PC-3 (cell line): ENCODE results near the gene RPS6KA3. TPM values are rescaled to one million over a fixed set of nuclear protein-coding genes. Genes with fewer than 3 reads are reported as not detected.
"Not testable (repeated sequence)": the region's sequence is repeated elsewhere in the genome, so short reads cannot be mapped to it uniquely, and the experiment has no call there.

ENCODE experiments used
- ATAC-seq: fragments of 200-7000 bp; cut with Tn5 transposase; 2 replicates; pipeline ENCODE4 v1.9.1; 2020; ENCODE audit warnings: mild to moderate bottlenecking, moderate library complexity
- BruUV-seq: library from RNA; stranded (reverse); fragments of 400-500 nt; replicated peaks from 2 replicates; lab custom pipeline; 2021; lab: Mats Ljungman, UMichigan
- CTCF ChIA-PET: fragments of 300-600 bp; sonication (Branson Sonifier 250); formaldehyde crosslinking; loops from one replicate; lab custom pipeline; 2022; ENCODE audit warnings: antibody characterized with exemption; lab: Charles Lee
- POLR2A ChIA-PET: fragments of 300-600 bp; sonication (Branson Sonifier 250); formaldehyde crosslinking; loops from one replicate; lab custom pipeline; 2022; ENCODE audit warnings: antibody characterized with exemption; ENCODE audit not compliant: unreplicated experiment; lab: Charles Lee
- DNase-seq: peaks from one replicate; pipeline ENCODE4 v3.0.0-alpha.2; 2015
- H2AFZ ChIP-seq: fragments of 300-600 bp; sonication (generic); 2 replicates; pipeline ENCODE4 v1.6.0; 2016; ENCODE audit warnings: antibody characterized with exemption, low read length
- H3F3A ChIP-seq: fragments of 300-600 bp; sonication (generic); one replicate; pipeline ENCODE4 v1.6.0; 2017; ENCODE audit warnings: antibody characterized with exemption, low read length, control low read depth, mild to moderate bottlenecking; ENCODE audit not compliant: unreplicated experiment
- H3K27ac ChIP-seq: fragments of 300-600 bp; sonication (generic); 2 replicates; pipeline ENCODE4 v1.5.1; 2016; ENCODE audit warnings: mild to moderate bottlenecking, low read length
- H3K27me3 ChIP-seq: fragments of 300-600 bp; sonication (generic); 2 replicates; pipeline ENCODE4 v1.6.1; 2016; ENCODE audit warnings: low read length, mixed read lengths
- H3K36me3 ChIP-seq: fragments of 300-600 bp; sonication (generic); 2 replicates; pipeline ENCODE4 v1.6.1; 2016; ENCODE audit warnings: low read depth, mixed run types, low read length, mixed read lengths
- H3K4me1 ChIP-seq: fragments of 300-600 bp; sonication (generic); 2 replicates; pipeline ENCODE4 v1.5.1; 2016; ENCODE audit warnings: low read length; ENCODE audit not compliant: insufficient read depth
- H3K4me2 ChIP-seq: fragments of 300-600 bp; sonication (generic); 2 replicates; pipeline ENCODE4 v1.6.0; 2016; ENCODE audit warnings: low read length
- H3K4me3 ChIP-seq: fragments of 300-600 bp; sonication (generic); 2 replicates; pipeline ENCODE4 v1.5.1; 2016; ENCODE audit warnings: mild to moderate bottlenecking, low read length, mixed read lengths
- H3K79me2 ChIP-seq: fragments of 300-600 bp; sonication (generic); 2 replicates; pipeline ENCODE4 v1.6.1; 2017; ENCODE audit warnings: low read length, mixed read lengths
- H3K9ac ChIP-seq: fragments of 300-600 bp; sonication (generic); 2 replicates; pipeline ENCODE4 v1.6.0; 2016; ENCODE audit warnings: mild to moderate bottlenecking, low read length
- H3K9me2 ChIP-seq: fragments of 300-600 bp; sonication (generic); replicated peaks from 2 replicates; pipeline ENCODE4 v1.6.1; 2016; ENCODE audit warnings: mixed run types, low read length, mixed read lengths
- H3K9me3 ChIP-seq: fragments of 300-600 bp; sonication (generic); 2 replicates; pipeline ENCODE4 v1.6.1; 2016; ENCODE audit warnings: low read length, mixed read lengths
- H4K20me1 ChIP-seq: fragments of 300-600 bp; sonication (generic); 2 replicates; pipeline ENCODE4 v1.6.1; 2016; ENCODE audit warnings: low read length, mixed read lengths
- CTCF ChIP-seq: fragments of 300-600 bp; sonication (generic); conservative IDR thresholded peaks from 2 replicates; pipeline ENCODE4 v1.5.1; 2017; ENCODE audit warnings: antibody characterized with exemption, low read depth, mild to moderate bottlenecking, low read length
- EZH2 ChIP-seq: fragments of 300-600 bp; sonication (generic); IDR thresholded peaks from one replicate; pipeline ENCODE4 v1.6.1; 2017; ENCODE audit warnings: antibody characterized with exemption, mild to moderate bottlenecking, low read length; ENCODE audit not compliant: unreplicated experiment
- EZH2phosphoT487 ChIP-seq: fragments of 300-600 bp; sonication (generic); IDR thresholded peaks from 2 replicates; pipeline ENCODE4 v1.6.1; 2018; ENCODE audit warnings: mild to moderate bottlenecking, antibody characterized with exemption, low read length, borderline replicate concordance
- intact Hi-C: fragments of 100-400 bp; cut with micrococcal nuclease; formaldehyde crosslinking; loops from 2 replicates; pipeline ENCODE4 v1.9.0; 2023
- total RNA-seq: library from RNA; depleted of rRNA; stranded (reverse); fragments of >200 nt; gene quantifications from 2 replicates; pipeline ENCODE4 v1.2.3, GENCODE V29; 2014

The RPS6KA3 gene
- total RNA-seq, 1 experiment from 2014 or later, result 22.8 TPM

- H3F3A ChIP-seq, result peaks cover 9% of the 10 kb centered on the region
- intact Hi-C loops, result no loop called here
- POLR2A ChIA-PET, result no interaction called here
- no peak overlapping the region for H3K27ac ChIP-seq
- H3K9ac ChIP-seq, result no peak overlapping the region
- H4K20me1 ChIP-seq, result peaks cover 19% of the 10 kb centered on the region; the same call in 1 of the 2 replicates
- H3K27me3 ChIP-seq, result no peaks in the 10 kb centered on the region
- no peaks in the 10 kb centered on the region for H3K9me2 ChIP-seq
- ATAC-seq (no peak), DNase-seq (no peak)
- H3K9me3 ChIP-seq, result no peaks in the 10 kb centered on the region
- no peak overlapping the region for H3K4me2 ChIP-seq
- H3K4me3 ChIP-seq, result no peak overlapping the region
- H3K36me3 ChIP-seq, result peaks cover 58% of the 10 kb centered on the region
- H3K79me2 ChIP-seq, result peaks cover 10% of the 10 kb centered on the region
- TF ChIP-seq CTCF, result no peak
- TF ChIP-seq EZH2, result no peak
- TF ChIP-seq EZH2phosphoT487, result no peak
- CTCF ChIA-PET, result no interaction called here
- no TSS peak for BruUV-seq
- H2AFZ ChIP-seq, result no peak overlapping the region
- H3K4me1 ChIP-seq, result no peaks in the 10 kb centered on the region
Observed at GRCh38 chrX:20130357-20130756, 136.4 kb downstream of the RPS6KA3 start.

- H2AFZ ChIP-seq, result no peak overlapping the region
- ATAC-seq (no peak), DNase-seq (no peak)
- no peak overlapping the region for H3K9ac ChIP-seq
- TF ChIP-seq EZH2 (no peak), CTCF (no peak), EZH2phosphoT487 (no peak)
- intact Hi-C loops, result no loop called here
- H3K9me3 ChIP-seq, result no peaks in the 10 kb centered on the region
- H3K4me3 ChIP-seq, result no peak overlapping the region
- no peaks in the 10 kb centered on the region for H3K9me2 ChIP-seq
- H3K27ac ChIP-seq, result no peak overlapping the region
- H3F3A ChIP-seq, result peaks cover 9% of the 10 kb centered on the region
- ChIA-PET CTCF (no interaction called here), POLR2A (no interaction called here)
- no peak overlapping the region for H3K4me2 ChIP-seq
- H4K20me1 ChIP-seq, result peaks cover 19% of the 10 kb centered on the region; the same call in 1 of the 2 replicates
- peaks cover 3% of the 10 kb centered on the region; the same call in 1 of the 2 replicates for H3K79me2 ChIP-seq
- no peaks in the 10 kb centered on the region for H3K27me3 ChIP-seq
- peaks cover 58% of the 10 kb centered on the region for H3K36me3 ChIP-seq
- no TSS peak for BruUV-seq
- H3K4me1 ChIP-seq, result no peaks in the 10 kb centered on the region
Observed at GRCh38 chrX:20129547-20129946, 137.2 kb downstream of the RPS6KA3 start.

GRCh38 chrX:20128670-20129069, 138.0 kb downstream of the RPS6KA3 start:
- intact Hi-C loops, result no loop called here
- Histone ChIP-seq H3K36me3 (peaks cover 52% of the 10 kb centered on the region), H3K4me2 (no peak overlapping the region), H3K27me3 (no peaks in the 10 kb centered on the region), H2AFZ (no peak overlapping the region), H3K27ac (no peak overlapping the region), H4K20me1 (peaks cover 18% of the 10 kb centered on the region; the same call in 1 of the 2 replicates), H3K4me1 (no peaks in the 10 kb centered on the region), H3K9me3 (no peaks in the 10 kb centered on the region), H3K4me3 (no peak overlapping the region), H3K79me2 (peaks cover 3% of the 10 kb centered on the region; the same call in 1 of the 2 replicates), H3K9me2 (no peaks in the 10 kb centered on the region), H3K9ac (no peak overlapping the region), H3F3A (peaks cover 9% of the 10 kb centered on the region)
- ChIA-PET CTCF (no interaction called here), POLR2A (interaction anchor here (0.7 kb wide), 1 partner anchor 28 kb away, joined by 9 read pairs; no protein-coding TSS in a partner anchor)
- no TSS peak for BruUV-seq
- DNase-seq (no peak), ATAC-seq (no peak)
- no peak for TF ChIP-seq EZH2phosphoT487
- TF ChIP-seq EZH2, result no peak

GRCh38 chrX:20127440-20127839, 139.3 kb downstream of the RPS6KA3 start:
- Histone ChIP-seq H4K20me1 (0 out of 2 replicates have a peak, but pooled peaks cover 12% of the 10 kb centered on the region), H3K36me3 (peaks cover 39% of the 10 kb centered on the region)
- POLR2A ChIA-PET, result interaction anchor here (0.7 kb wide), 1 partner anchor 9 kb away, joined by 4 read pairs; no protein-coding TSS in a partner anchor
- CTCF ChIA-PET, H3K27ac ChIP-seq, H3F3A ChIP-seq, H3K79me2 ChIP-seq, H3K4me3 ChIP-seq, H3K4me2 ChIP-seq, H3K4me1 ChIP-seq, intact Hi-C loops, DNase-seq, H3K9me2 ChIP-seq, H2AFZ ChIP-seq, H3K9me3 ChIP-seq, H3K9ac ChIP-seq, H3K27me3 ChIP-seq: not testable (repeated sequence)
- BruUV-seq, result TSS peak; percentile 20
- ATAC-seq, result peak; percentile 59; the same call in 1 of the 2 replicates

- BruUV-seq, ATAC-seq, POLR2A ChIA-PET: not testable (repeated sequence)
Observed at GRCh38 chrX:20126833-20127232, 139.9 kb downstream of the RPS6KA3 start.

More at GRCh38 chrX:20126833-20127232, 139.9 kb downstream of the RPS6KA3 start:
- intact Hi-C loops, DNase-seq, H3F3A ChIP-seq, CTCF ChIA-PET, H3K4me1 ChIP-seq, H3K4me2 ChIP-seq, H3K27me3 ChIP-seq, H3K9me3 ChIP-seq, H3K79me2 ChIP-seq, H2AFZ ChIP-seq, H3K9ac ChIP-seq, H3K27ac ChIP-seq, H3K9me2 ChIP-seq, H3K4me3 ChIP-seq: not testable (repeated sequence)
- 0 out of 2 replicates have a peak, but pooled peaks cover 12% of the 10 kb centered on the region for H4K20me1 ChIP-seq
- peaks cover 33% of the 10 kb centered on the region for H3K36me3 ChIP-seq
